Adrenal gland (tissue), 5 donors: ENCODE results near the gene SYPL2.

Experiments
- POLR2A ChIP-seq, 2 donors: fragments of 450-650 bp; IDR thresholded peaks; one replicate each; pipeline ENCODE4 v1.6.1; 2017; ENCODE audit warnings: antibody characterized with exemption in 2 of 2, mild to moderate bottlenecking in 2 of 2, moderate library complexity in 1 of 2
- TF ChIP-seq, protein P1 (sequence below), 6 experiments: fragments of 450-650 bp in 4 of 6; fragments of 200-600 bp in 2 of 6; sonication (generic) in 1 of 6; IDR thresholded peaks; 1 replicate in 5 of 6; 2 replicates in 1 of 6; pipeline versions ENCODE4 v1.5.1 to v1.8.0; 2016 to 2021; ENCODE audit warnings: antibody characterized with exemption in 6 of 6, mild to moderate bottlenecking in 2 of 6, moderate library complexity in 1 of 6
- donor health status: DM: no; HTN: no; CAD: no.

DNA sequence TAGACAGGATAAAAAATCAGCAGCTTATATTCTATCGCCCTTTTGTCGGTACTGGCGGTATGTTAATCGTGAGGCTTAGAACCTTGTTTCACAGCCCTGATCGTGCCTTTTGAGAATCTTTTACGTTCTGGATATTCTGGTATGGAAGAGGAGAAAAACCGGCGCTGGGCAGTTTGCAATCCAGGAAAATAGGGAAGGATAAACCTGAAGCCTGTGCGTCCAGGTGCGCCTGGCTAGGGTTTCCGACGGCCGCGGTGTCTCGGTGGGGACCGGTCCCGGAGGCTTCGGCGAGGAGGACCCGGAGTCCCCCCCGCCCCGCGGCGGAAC lies 258 bp upstream of the SYPL2 start:
- TF ChIP-seq, protein P1, sequence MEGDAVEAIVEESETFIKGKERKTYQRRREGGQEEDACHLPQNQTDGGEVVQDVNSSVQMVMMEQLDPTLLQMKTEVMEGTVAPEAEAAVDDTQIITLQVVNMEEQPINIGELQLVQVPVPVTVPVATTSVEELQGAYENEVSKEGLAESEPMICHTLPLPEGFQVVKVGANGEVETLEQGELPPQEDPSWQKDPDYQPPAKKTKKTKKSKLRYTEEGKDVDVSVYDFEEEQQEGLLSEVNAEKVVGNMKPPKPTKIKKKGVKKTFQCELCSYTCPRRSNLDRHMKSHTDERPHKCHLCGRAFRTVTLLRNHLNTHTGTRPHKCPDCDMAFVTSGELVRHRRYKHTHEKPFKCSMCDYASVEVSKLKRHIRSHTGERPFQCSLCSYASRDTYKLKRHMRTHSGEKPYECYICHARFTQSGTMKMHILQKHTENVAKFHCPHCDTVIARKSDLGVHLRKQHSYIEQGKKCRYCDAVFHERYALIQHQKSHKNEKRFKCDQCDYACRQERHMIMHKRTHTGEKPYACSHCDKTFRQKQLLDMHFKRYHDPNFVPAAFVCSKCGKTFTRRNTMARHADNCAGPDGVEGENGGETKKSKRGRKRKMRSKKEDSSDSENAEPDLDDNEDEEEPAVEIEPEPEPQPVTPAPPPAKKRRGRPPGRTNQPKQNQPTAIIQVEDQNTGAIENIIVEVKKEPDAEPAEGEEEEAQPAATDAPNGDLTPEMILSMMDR (IDR thresholded peaks at IDR 0.05): no peak
- no peak for TF ChIP-seq POLR2A (IDR thresholded peaks at IDR 0.05)
